Measurements from ENCODE around the gene ZFR. TPM values are rescaled to one million over a fixed set of nuclear protein-coding genes. Genes with fewer than 3 reads are reported as not detected.

The ZFR gene
- total RNA-seq, 1 experiment from 2014 or later = 62.4 TPM

DNA sequence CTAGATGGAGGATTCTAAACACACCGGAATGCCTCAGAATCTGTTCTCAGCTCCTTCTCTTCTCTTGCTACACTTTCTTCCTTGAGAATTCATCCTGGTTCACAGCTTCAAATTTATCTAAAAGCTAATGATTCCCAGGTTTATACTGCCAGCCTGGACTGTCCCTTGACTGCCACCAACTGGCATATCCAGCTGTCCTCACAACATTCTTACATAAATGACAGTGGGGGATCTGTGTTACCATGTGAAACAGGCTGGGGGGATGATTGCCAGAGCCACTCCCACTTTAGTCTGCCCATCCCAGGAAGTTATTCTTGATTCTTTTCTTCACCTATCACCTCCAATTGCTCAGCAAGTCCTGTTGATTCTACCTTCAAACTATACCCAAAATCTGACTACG, 27.2 kb upstream of the ZFR start:
- no peak for DNase-seq
- Mint-ChIP-seq H3K27ac (no peak overlapping the region), H3K4me1 (peaks cover 12 to 16% of the 10 kb centered on the region in 2 experiments), H3K36me3 (ENCODE audit: insufficient read depth in 1 of 3, low read depth in 3 of 3) (no peaks in the 10 kb centered on the region), H3K4me3 (no peak overlapping the region), H3K27me3 (ENCODE audit: low read depth) (no peaks in the 10 kb centered on the region), H3K9me3 (no peaks in the 10 kb centered on the region)
- no peaks in the 10 kb centered on the region for H3K79me2 ChIP-seq (ENCODE audit: insufficient read depth, low read length)
- H3K23me2 ChIP-seq (ENCODE audit: insufficient read length, low read depth, low read length, poor library complexity, severe bottlenecking) = no peaks in the 10 kb centered on the region
- H2AK5ac ChIP-seq (ENCODE audit: insufficient read length, low read length) = no peak overlapping the region
- H3K27me3 ChIP-seq (ENCODE audit: insufficient read depth, low read length) = no peaks in the 10 kb centered on the region
- TF ChIP-seq CTCF (conservative IDR thresholded peaks at IDR 0.05) = no peak
- no peak overlapping the region for H3K4ac ChIP-seq (ENCODE audit: low read depth, low read length)
- no peak overlapping the region for H3K27ac ChIP-seq (ENCODE audit: insufficient read length, low read depth, low read length)
- no peaks in the 10 kb centered on the region for H3K4me1 ChIP-seq (ENCODE audit: insufficient read depth, low read length)
- no peak overlapping the region for H2BK12ac ChIP-seq (ENCODE audit: insufficient read length, low read depth, low read length)
- H4K8ac ChIP-seq (replicated peaks; ENCODE audit: insufficient read length, low read depth, low read length) = no peak overlapping the region
- H2BK15ac ChIP-seq (ENCODE audit: low read depth, low read length) = no peak overlapping the region
- H3K18ac ChIP-seq (ENCODE audit: insufficient read length, low read depth, low read length) = no peak overlapping the region
- no peak overlapping the region for H2AFZ ChIP-seq (ENCODE audit: low read length)
- H4K20me1 ChIP-seq (ENCODE audit: control insufficient read depth, insufficient read depth, insufficient read length) = no peaks in the 10 kb centered on the region
- H2BK120ac ChIP-seq (ENCODE audit: low read depth, low read length, poor library complexity, severe bottlenecking) = no peak overlapping the region
- H4K91ac ChIP-seq (ENCODE audit: insufficient read length, low read depth, low read length) = no peak overlapping the region
- no peak overlapping the region for H4K5ac ChIP-seq (ENCODE audit: insufficient read length, low read depth, low read length)
- no peak overlapping the region for H3T11ph ChIP-seq (ENCODE audit: low read length)
- no peak overlapping the region for H3K9ac ChIP-seq (ENCODE audit: extremely low read depth, insufficient read length, low read length)
- WGBS (ENCODE audit: extremely low coverage, insufficient read length, low lambda C conversion rate) = no CpG with 5 or more reads among the region's 2 CpGs
- H3K23ac ChIP-seq (ENCODE audit: insufficient read length, low read depth, low read length) = no peak overlapping the region
- H2BK20ac ChIP-seq (ENCODE audit: low read depth, low read length, poor library complexity, severe bottlenecking) = no peak overlapping the region
- no peak overlapping the region for H2BK5ac ChIP-seq (ENCODE audit: insufficient read length, low read length)
- H3K9me3 ChIP-seq (ENCODE audit: control insufficient read depth, low read depth, low read length) = no peaks in the 10 kb centered on the region
- H3K79me1 ChIP-seq (ENCODE audit: insufficient read depth, low read depth, low read length, poor library complexity, severe bottlenecking) = no peaks in the 10 kb centered on the region
- no peak overlapping the region for H3K14ac ChIP-seq (ENCODE audit: insufficient read depth, low read length)
- H3K4me2 ChIP-seq (ENCODE audit: insufficient read depth, insufficient read length, low read length) = no peak overlapping the region
- H3K56ac ChIP-seq (ENCODE audit: insufficient read length, low read depth, low read length) = no peak overlapping the region
